Heart right ventricle (tissue), 16 donors: ENCODE measurements around the gene CGREF1. TPM values are rescaled to one million over a fixed set of nuclear protein-coding genes. Genes with fewer than 3 reads are reported as not detected.

Experiments used
- ATAC-seq, 8 donors: fragments of 200-7000 bp; cut with Tn5 transposase; one replicate each; pipeline ENCODE4 v1.9.1; 2020; ENCODE audit warnings: mild to moderate bottlenecking in 8 of 8, moderate library complexity in 8 of 8, moderate number of reproducible peaks in 1 of 8
- DNase-seq, 2 donors: peaks; one replicate each; pipeline ENCODE4 v3.0.0-alpha.2; 2020
- H3K27ac ChIP-seq, 10 donors: fragments of 200-600 bp; sonication (generic) in 2 of 10; one replicate each; pipeline versions ENCODE4 v1.5.0 to v1.8.0; 2020 to 2022; ENCODE audit warnings: mild to moderate bottlenecking in 3 of 10
- H3K27me3 ChIP-seq, 7 donors: fragments of 200-600 bp; one replicate each; pipeline ENCODE4 v1.8.0; 2021 to 2022; ENCODE audit warnings: mild to moderate bottlenecking in 2 of 7
- H3K36me3 ChIP-seq, 9 donors: fragments of 200-600 bp; sonication (generic) in 1 of 9; one replicate each; pipeline versions ENCODE4 v1.5.0 to v1.8.0; 2020 to 2022; ENCODE audit warnings: mild to moderate bottlenecking in 2 of 9
- H3K4me1 ChIP-seq, 9 donors: fragments of 200-600 bp; sonication (generic) in 1 of 9; one replicate each; pipeline versions ENCODE4 v1.5.0 to v1.8.0; 2020 to 2022; ENCODE audit warnings: mild to moderate bottlenecking in 4 of 9
- H3K4me3 ChIP-seq, 10 donors: fragments of 200-600 bp; sonication (generic) in 2 of 10; one replicate each; pipeline versions ENCODE4 v1.5.0 to v1.8.0; 2020 to 2022; ENCODE audit warnings: mild to moderate bottlenecking in 7 of 10, moderate library complexity in 2 of 10
- H3K9me3 ChIP-seq, 11 donors: fragments of 200-600 bp in 10 of 11; sonication (generic) in 2 of 11; one replicate each; pipeline versions ENCODE4 v1.5.0 to v1.8.0; 2013 to 2022; ENCODE audit warnings: mild to moderate bottlenecking in 2 of 11, control low read depth in 1 of 11, moderate library complexity in 1 of 11
- CTCF ChIP-seq, 9 donors: fragments of 200-600 bp; sonication (generic) in 2 of 9; IDR thresholded peaks; one replicate each; pipeline versions ENCODE4 v1.5.0 to v1.8.0; 2021 to 2022; ENCODE audit warnings: antibody characterized with exemption in 9 of 9, mild to moderate bottlenecking in 5 of 9, moderate library complexity in 1 of 9
- WGBS, 2 donors: extraction: QIAGEN DNeasy Blood & Tissue Kit; methylation state at CpG; one replicate each; pipeline ENCODE4 v1.1.7; 2013; ENCODE audit warnings: inconsistent platforms in 1 of 2; 5-methylcytosine and 5-hydroxymethylcytosine counted together
- intact Hi-C, 10 donors: fragments of 100-400 bp; cut with DNase I; formaldehyde crosslinking; loops; one replicate each; pipeline versions ENCODE4 v1.11.1 to v1.14.2; 2022
- polyA plus RNA-seq, 2 donors: library from polyadenylated mRNA; stranded (reverse); fragments of 200-250 nt; gene quantifications; one replicate each; pipeline ENCODE4 v1.2.3, GENCODE V29; 2013
- total RNA-seq, 10 donors: library from RNA; stranded (reverse); fragmentation: NEBNext Ultra II Directional in 3 of 10; extraction: Animal tissue kit (Norgen Biotek cat#: 25700) in 3 of 10; gene quantifications; one replicate each; pipeline versions ENCODE4 v1.2.1 to v1.2.4, GENCODE V29; 2021 to 2023
- donor health status: Arrhythmogenic right ventricular cardiomyopathy.
- donor health status: ischemic (EF 13 %, LVEDD 7.1; RV severe dilation, severe dysfunction).
- donor health status: healthy with polysubstance abuse.
- donor health status: DM: no; HTN: yes; CAD: no.
- donor health status: DM: no; HTN: no; CAD: no.
- donor health status: ischemic (EF 25% LVEDD 6.9; RV normal size, moderate dysfunction).
- donor health status: ischemic (EF 25% LVEDD 5.7; RV mildly dilated, moderate dysfunction).
- donor health status: healthy.
- donor health status: DM: yes; HTN: yes; CAD: no.
- donor health status: Ischemic cardiomyopathy.
- donor health status: ischemic (EF 35%, LVEDD 5.7; RV mildly dilated, moderate dysfunction).
- donor health status: nonischemic (EF 11% LVEDD 7.7; RV severe dilation, severe dysfunction).
- donor health status: DM: yes; HTN: yes; CAD: no.
- donor health status: PGD.
- donor health status: ischemic (EF 29% LVEDD 5.4; RV normal size, mild dysfunction).
- donor health status: nonischemic (EF 23%, LVEDD 6.1; RV moderate dilation, normal function).

CGREF1 gene
- total and polyA plus RNA-seq, 12 donors = 0.21 to 1.2 (median 0.68) TPM

- H3K27ac ChIP-seq = peak within 1 kb of the TSS; percentile 83 to 98 (median 93)
- peak; percentile 52 to 65 for DNase-seq
- intact Hi-C loops = loop anchor here in 9 of 10 donors (1.0 to 10.0 kb wide), 10 partner anchors 35 to 125 kb away; partner anchors contain the start of genes TMEM214 (in 5 of the 9), AGBL5 (in 4 of the 9) and PREB (in 1 of the 9)
- 11 to 15% methylated on average over 45 to 54 of the region's 54 CpGs for WGBS, 2 donors
- peaks cover 0 to 12% (median 0%) of the 10 kb centered on the region in 9 donors for H3K36me3 ChIP-seq
- H3K9me3 ChIP-seq = no peaks in the 10 kb centered on the region
- H3K4me3 ChIP-seq = peak within 1 kb of the TSS; percentile 56 to 80 (median 74)
- H3K27me3 ChIP-seq = no peaks in the 10 kb centered on the region
- H3K4me1 ChIP-seq = peaks cover 5 to 46% (median 27%) of the 10 kb centered on the region in 9 donors
- peak; percentile 3 to 46 (median 12) for ATAC-seq
- peak in 2 of 9 donors; percentile 31 to 32 for TF ChIP-seq CTCF (IDR thresholded peaks at IDR 0.05)
These were observed 32.0 kb downstream of the CGREF1 start, which contains the start of gene KHK for GRCh38 chr2:27086724-27087593. KHK (plus strand) TSS chr2:27086772; CDS start chr2:27087260, 488 bp downstream.

DNA sequence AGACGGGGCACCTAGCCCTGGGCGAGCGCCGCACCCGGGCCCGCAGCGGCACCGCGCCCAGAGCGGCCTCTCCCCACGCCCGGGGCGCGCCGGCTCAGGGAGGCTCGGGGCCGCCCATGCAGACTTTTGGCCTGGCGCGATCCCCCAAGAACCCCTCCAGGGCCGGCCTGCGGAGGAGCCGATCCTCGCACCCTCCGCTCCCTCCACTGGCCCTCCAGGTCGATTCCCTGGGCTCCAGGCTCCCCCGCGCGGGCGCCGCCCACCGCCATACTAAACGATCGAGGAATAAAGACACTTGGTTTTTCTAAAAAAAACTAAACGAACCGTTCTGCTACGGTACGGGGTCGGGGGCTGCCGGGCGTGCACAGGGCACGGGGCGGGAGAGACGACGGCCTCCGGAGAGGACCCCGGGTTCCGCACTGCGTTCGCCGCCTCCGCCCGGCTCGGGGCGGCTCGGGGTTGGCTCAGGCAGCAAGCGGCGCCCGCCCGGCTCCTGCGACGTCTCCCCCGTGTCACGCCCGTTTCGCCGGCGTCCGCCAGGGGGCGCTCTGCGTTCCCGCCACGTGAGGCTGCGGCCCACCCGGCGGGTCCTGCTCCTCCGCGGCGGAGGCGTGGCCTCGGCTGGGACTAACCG is 32.7 kb downstream of the CGREF1 start:
- intact Hi-C loops = loop anchor here in 9 of 10 donors (1.0 to 10.0 kb wide), 10 partner anchors 34 to 124 kb away; partner anchors contain the start of genes TMEM214 (in 5 of the 9), AGBL5 (in 4 of the 9) and PREB (in 1 of the 9)
- peak overlapping the region; percentile 83 to 98 (median 93) for H3K27ac ChIP-seq
- H3K4me1 ChIP-seq = peaks cover 5 to 54% (median 35%) of the 10 kb centered on the region in 9 donors
- H3K27me3 ChIP-seq = no peaks in the 10 kb centered on the region
- DNase-seq (peak; percentile 96 to 97), ATAC-seq (peak; percentile 86 to 95 (median 92))
- peak; percentile 78 to 97 (median 89) for TF ChIP-seq CTCF (IDR thresholded peaks at IDR 0.05)
- H3K9me3 ChIP-seq = no peaks in the 10 kb centered on the region
- H3K4me3 ChIP-seq = peak overlapping the region; percentile 56 to 80 (median 74)
- peaks cover 0 to 13% (median 0%) of the 10 kb centered on the region in 9 donors for H3K36me3 ChIP-seq
- WGBS, 2 donors = 0% methylated on average over 68 to 81 of the region's 81 CpGs

DNA sequence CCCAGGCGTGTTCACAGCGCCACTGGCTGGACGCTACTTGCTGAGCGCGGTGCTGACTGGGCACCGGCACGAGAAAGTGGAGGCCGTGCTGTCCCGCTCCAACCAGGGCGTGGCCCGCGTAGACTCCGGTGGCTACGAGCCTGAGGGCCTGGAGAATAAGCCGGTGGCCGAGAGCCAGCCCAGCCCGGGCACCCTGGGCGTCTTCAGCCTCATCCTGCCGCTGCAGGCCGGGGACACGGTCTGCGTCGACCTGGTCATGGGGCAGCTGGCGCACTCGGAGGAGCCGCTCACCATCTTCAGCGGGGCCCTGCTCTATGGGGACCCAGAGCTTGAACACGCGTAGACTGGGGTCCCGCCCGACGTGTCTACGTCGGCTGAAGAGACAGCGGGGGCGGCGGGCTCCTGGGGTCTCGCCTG is 33.2 kb downstream of the CGREF1 start:
- ATAC-seq (peak; percentile 54 to 73 (median 62)), DNase-seq (peak; percentile 77 to 83)
- intact Hi-C loops = loop anchor here in 9 of 10 donors (1.0 to 10.0 kb wide), 10 partner anchors 33 to 123 kb away; partner anchors contain the start of genes TMEM214 (in 5 of the 9), AGBL5 (in 4 of the 9) and PREB (in 1 of the 9)
- Histone ChIP-seq H3K4me3 (peak overlapping the region; percentile 56 to 80 (median 74)), H3K9me3 (no peaks in the 10 kb centered on the region), H3K4me1 (peaks cover 7 to 56% (median 38%) of the 10 kb centered on the region in 9 donors), H3K27me3 (no peaks in the 10 kb centered on the region), H3K27ac (peak overlapping the region; percentile 83 to 98 (median 93)), H3K36me3 (peaks cover 0 to 13% (median 0%) of the 10 kb centered on the region in 9 donors)
- peak in 7 of 9 donors; percentile 28 to 77 (median 57) for TF ChIP-seq CTCF (IDR thresholded peaks at IDR 0.05)
- 1 to 2% methylated on average over 38 of the region's 38 CpGs for WGBS, 2 donors
